Thyroid gland (tissue), 4 donors: ENCODE results near the gene EFCAB5.

Source experiments
- POLR2A ChIP-seq, 2 donors: fragments of 450-650 bp; IDR thresholded peaks; one replicate each; pipeline ENCODE4 v1.6.1; 2017; ENCODE audit warnings: antibody characterized with exemption in 2 of 2, mild to moderate bottlenecking in 2 of 2, moderate library complexity in 1 of 2
- TF ChIP-seq, protein P1 (sequence below), 6 experiments: fragments of 200-600 bp in 3 of 6; fragments of 450-650 bp in 3 of 6; sonication (generic) in 3 of 6; IDR thresholded peaks; one replicate each; pipeline ENCODE4 v1.5.1; 2016 to 2019; ENCODE audit warnings: antibody characterized with exemption in 6 of 6, mild to moderate bottlenecking in 2 of 6, inconsistent platforms in 1 of 6, moderate library complexity in 1 of 6

- TF ChIP-seq, protein P1, sequence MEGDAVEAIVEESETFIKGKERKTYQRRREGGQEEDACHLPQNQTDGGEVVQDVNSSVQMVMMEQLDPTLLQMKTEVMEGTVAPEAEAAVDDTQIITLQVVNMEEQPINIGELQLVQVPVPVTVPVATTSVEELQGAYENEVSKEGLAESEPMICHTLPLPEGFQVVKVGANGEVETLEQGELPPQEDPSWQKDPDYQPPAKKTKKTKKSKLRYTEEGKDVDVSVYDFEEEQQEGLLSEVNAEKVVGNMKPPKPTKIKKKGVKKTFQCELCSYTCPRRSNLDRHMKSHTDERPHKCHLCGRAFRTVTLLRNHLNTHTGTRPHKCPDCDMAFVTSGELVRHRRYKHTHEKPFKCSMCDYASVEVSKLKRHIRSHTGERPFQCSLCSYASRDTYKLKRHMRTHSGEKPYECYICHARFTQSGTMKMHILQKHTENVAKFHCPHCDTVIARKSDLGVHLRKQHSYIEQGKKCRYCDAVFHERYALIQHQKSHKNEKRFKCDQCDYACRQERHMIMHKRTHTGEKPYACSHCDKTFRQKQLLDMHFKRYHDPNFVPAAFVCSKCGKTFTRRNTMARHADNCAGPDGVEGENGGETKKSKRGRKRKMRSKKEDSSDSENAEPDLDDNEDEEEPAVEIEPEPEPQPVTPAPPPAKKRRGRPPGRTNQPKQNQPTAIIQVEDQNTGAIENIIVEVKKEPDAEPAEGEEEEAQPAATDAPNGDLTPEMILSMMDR (IDR thresholded peaks at IDR 0.05), result no peak
- no peak for TF ChIP-seq POLR2A (IDR thresholded peaks at IDR 0.05)
Measured at GRCh38 chr17:30101686-30102390, 160.4 kb downstream of the EFCAB5 start.
